B cell (primary cell): ENCODE results near the gene LRRC25.

Experiments used
- EZH2 ChIP-seq: IDR thresholded peaks from 2 replicates; pipeline ENCODE4 v1.6.1; 2012; ENCODE audit warnings: borderline replicate concordance, low read depth, mild to moderate bottlenecking, moderate library complexity, low read length; ENCODE audit not compliant: insufficient read depth, poor library complexity, severe bottlenecking
- TF ChIP-seq, protein P1 (sequence below): fragments of 200-600 bp; IDR thresholded peaks from one replicate; pipeline ENCODE4 v1.8.0; 2022; ENCODE audit warnings: antibody characterized with exemption, mild to moderate bottlenecking

DNA sequence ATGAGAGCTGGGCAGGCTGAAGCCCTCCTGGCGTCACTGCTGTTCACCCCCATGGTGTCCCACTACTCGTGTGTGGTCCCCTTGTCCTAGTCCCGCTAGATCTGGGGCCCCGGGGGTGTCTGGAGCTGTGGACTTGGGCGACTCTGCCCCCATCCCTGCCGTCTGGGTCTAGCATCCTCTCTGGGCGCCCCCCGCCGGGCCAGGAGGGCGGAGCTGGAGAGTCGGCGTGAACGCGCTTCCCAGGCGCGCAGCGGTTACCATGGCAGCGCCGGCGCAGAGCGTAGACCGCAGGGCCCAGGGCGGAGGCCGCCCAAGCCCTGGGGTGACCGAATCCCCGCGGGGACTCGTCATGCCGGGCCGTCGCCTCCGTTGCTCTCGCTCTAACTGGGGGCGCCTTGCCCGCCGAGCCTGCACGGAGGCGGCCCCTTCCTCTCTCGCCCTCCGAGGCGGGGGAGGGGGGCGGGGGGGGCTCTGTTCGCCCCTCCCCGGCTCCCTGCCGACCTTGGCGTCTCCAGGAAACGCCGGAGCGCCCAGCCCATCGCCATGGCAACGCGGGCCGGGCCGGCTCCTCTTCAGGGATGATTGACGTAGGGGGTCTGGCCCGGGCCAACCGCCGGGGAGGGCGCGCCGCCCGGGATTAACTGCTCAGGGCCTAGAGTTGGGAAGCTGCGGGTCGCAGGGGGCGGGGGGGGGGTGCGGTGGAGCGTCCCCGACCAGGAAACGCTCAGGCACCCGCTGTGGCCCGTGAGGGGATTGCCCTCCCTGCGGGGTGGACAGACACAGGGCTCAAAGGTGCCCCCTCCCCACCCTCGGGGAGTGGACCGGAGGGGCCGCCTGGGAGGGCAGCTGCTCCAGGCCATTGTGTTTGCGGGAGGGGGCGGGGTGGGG lies 31.6 kb upstream of the LRRC25 start:
- no peak for TF ChIP-seq EZH2
- TF ChIP-seq, protein P1, sequence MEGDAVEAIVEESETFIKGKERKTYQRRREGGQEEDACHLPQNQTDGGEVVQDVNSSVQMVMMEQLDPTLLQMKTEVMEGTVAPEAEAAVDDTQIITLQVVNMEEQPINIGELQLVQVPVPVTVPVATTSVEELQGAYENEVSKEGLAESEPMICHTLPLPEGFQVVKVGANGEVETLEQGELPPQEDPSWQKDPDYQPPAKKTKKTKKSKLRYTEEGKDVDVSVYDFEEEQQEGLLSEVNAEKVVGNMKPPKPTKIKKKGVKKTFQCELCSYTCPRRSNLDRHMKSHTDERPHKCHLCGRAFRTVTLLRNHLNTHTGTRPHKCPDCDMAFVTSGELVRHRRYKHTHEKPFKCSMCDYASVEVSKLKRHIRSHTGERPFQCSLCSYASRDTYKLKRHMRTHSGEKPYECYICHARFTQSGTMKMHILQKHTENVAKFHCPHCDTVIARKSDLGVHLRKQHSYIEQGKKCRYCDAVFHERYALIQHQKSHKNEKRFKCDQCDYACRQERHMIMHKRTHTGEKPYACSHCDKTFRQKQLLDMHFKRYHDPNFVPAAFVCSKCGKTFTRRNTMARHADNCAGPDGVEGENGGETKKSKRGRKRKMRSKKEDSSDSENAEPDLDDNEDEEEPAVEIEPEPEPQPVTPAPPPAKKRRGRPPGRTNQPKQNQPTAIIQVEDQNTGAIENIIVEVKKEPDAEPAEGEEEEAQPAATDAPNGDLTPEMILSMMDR, result no peak
